H9 (cell line): ENCODE results near the gene BICD2. TPM values are rescaled to one million over a fixed set of nuclear protein-coding genes. Genes with fewer than 3 reads are reported as not detected.
"Not testable (repeated sequence)": the region's sequence is repeated elsewhere in the genome, so short reads cannot be mapped to it uniquely, and the experiment has no call there.

ENCODE experiments used
- DNase-seq: peaks from one replicate; pipeline ENCODE4 v3.0.0-alpha.2; 2017
- H2AFZ ChIP-seq: one replicate; pipeline ENCODE4 v1.6.1; 2013; ENCODE audit warnings: mild to moderate bottlenecking, low read length, control low read depth, moderate library complexity
- H2AK5ac ChIP-seq: 2 replicates; pipeline ENCODE4 v1.6.1; 2013; ENCODE audit warnings: low read length, control low read depth, mixed read lengths; ENCODE audit not compliant: insufficient read length
- H2BK120ac ChIP-seq: one replicate; pipeline ENCODE4 v1.6.1; 2013; ENCODE audit warnings: low read depth, mild to moderate bottlenecking, low read length, control low read depth, inconsistent platforms; ENCODE audit not compliant: poor library complexity, severe bottlenecking
- H2BK12ac ChIP-seq: 2 replicates; pipeline ENCODE4 v1.6.1; 2013; ENCODE audit warnings: low read length, control low read depth, mixed read lengths, low read depth; ENCODE audit not compliant: insufficient read length
- H2BK15ac ChIP-seq: 2 replicates; pipeline ENCODE4 v1.6.1; 2013; ENCODE audit warnings: low read depth, low read length, control low read depth
- H2BK20ac ChIP-seq: one replicate; pipeline ENCODE4 v1.6.1; 2013; ENCODE audit warnings: low read depth, mild to moderate bottlenecking, low read length, control low read depth, inconsistent platforms; ENCODE audit not compliant: poor library complexity, severe bottlenecking
- H2BK5ac ChIP-seq: 2 replicates; pipeline ENCODE4 v1.6.1; 2013; ENCODE audit warnings: low read length, control low read depth, mixed read lengths; ENCODE audit not compliant: insufficient read length
- H3K14ac ChIP-seq: 2 replicates; pipeline ENCODE4 v1.6.1; 2013; ENCODE audit warnings: low read length, control low read depth; ENCODE audit not compliant: insufficient read depth
- H3K18ac ChIP-seq: 2 replicates; pipeline ENCODE4 v1.6.1; 2013; ENCODE audit warnings: low read depth, mild to moderate bottlenecking, mixed read lengths, low read length, control low read depth; ENCODE audit not compliant: insufficient read length
- H3K23ac ChIP-seq: 2 replicates; pipeline ENCODE4 v1.6.1; 2013; ENCODE audit warnings: low read length, control low read depth, mixed read lengths, low read depth; ENCODE audit not compliant: insufficient read length
- H3K23me2 ChIP-seq: 2 replicates; pipeline ENCODE4 v1.6.1; 2013; ENCODE audit warnings: low read depth, mild to moderate bottlenecking, mixed read lengths, low read length, control low read depth; ENCODE audit not compliant: insufficient read length, poor library complexity, severe bottlenecking
- H3K27ac ChIP-seq: 2 replicates; pipeline ENCODE4 v1.5.1; 2013; ENCODE audit warnings: low read length, control low read depth, mixed read lengths, low read depth; ENCODE audit not compliant: insufficient read length
- H3K27me3 ChIP-seq: 2 replicates; pipeline ENCODE4 v1.6.1; 2013; ENCODE audit warnings: low read length, control low read depth, inconsistent platforms; ENCODE audit not compliant: insufficient read depth
- H3K4ac ChIP-seq: 2 replicates; pipeline ENCODE4 v1.6.1; 2013; ENCODE audit warnings: low read depth, mild to moderate bottlenecking, control low read depth, inconsistent platforms, low read length, moderate library complexity
- H3K4me1 ChIP-seq: 2 replicates; pipeline ENCODE4 v1.6.1; 2013; ENCODE audit warnings: low read length, control low read depth, inconsistent platforms; ENCODE audit not compliant: insufficient read depth
- H3K4me2 ChIP-seq: 2 replicates; pipeline ENCODE4 v1.6.1; 2013; ENCODE audit warnings: low read length, control low read depth, mixed read lengths; ENCODE audit not compliant: insufficient read length, insufficient read depth
- H3K56ac ChIP-seq: 2 replicates; pipeline ENCODE4 v1.6.1; 2013; ENCODE audit warnings: low read depth, mild to moderate bottlenecking, mixed read lengths, low read length, control low read depth; ENCODE audit not compliant: insufficient read length
- H3K79me1 ChIP-seq: 2 replicates; pipeline ENCODE4 v1.6.1; 2013; ENCODE audit warnings: low read depth, mild to moderate bottlenecking, moderate library complexity, low read length, control low read depth, inconsistent platforms; ENCODE audit not compliant: insufficient read depth, poor library complexity, severe bottlenecking
- H3K79me2 ChIP-seq: 2 replicates; pipeline ENCODE4 v1.6.1; 2013; ENCODE audit warnings: low read length, control low read depth, inconsistent platforms; ENCODE audit not compliant: insufficient read depth
- H3K9ac ChIP-seq: 2 replicates; pipeline ENCODE4 v1.6.1; 2013; ENCODE audit warnings: low read length, control low read depth, mixed read lengths; ENCODE audit not compliant: insufficient read length; ENCODE audit errors: extremely low read depth
- H3K9me3 ChIP-seq: one replicate; pipeline ENCODE4 v1.6.1; 2013; ENCODE audit warnings: low read depth, low read length, inconsistent platforms; ENCODE audit not compliant: control insufficient read depth
- H3T11ph ChIP-seq: one replicate; pipeline ENCODE4 v1.6.1; 2013; ENCODE audit warnings: mild to moderate bottlenecking, low read length, control low read depth, inconsistent platforms
- H4K20me1 ChIP-seq: one replicate; pipeline ENCODE4 v1.6.1; 2013; ENCODE audit not compliant: control insufficient read depth, insufficient read length, insufficient read depth
- H4K5ac ChIP-seq: 2 replicates; pipeline ENCODE4 v1.6.1; 2013; ENCODE audit warnings: low read depth, mild to moderate bottlenecking, mixed read lengths, low read length, control low read depth; ENCODE audit not compliant: insufficient read length
- H4K8ac ChIP-seq: replicated peaks from 2 replicates; pipeline ENCODE4 v1.6.1; 2013; ENCODE audit warnings: low read length, control low read depth, mixed read lengths, low read depth; ENCODE audit not compliant: insufficient read length
- H4K91ac ChIP-seq: 2 replicates; pipeline ENCODE4 v1.6.1; 2013; ENCODE audit warnings: low read depth, mild to moderate bottlenecking, moderate library complexity, mixed read lengths, low read length, control low read depth; ENCODE audit not compliant: insufficient read length
- H3K27ac Mint-ChIP-seq, 3 experiments: 2 replicates in 2 of 3; 3 replicates in 1 of 3; pipeline ENCODE4 v1.8.0; 2020 to 2021; ENCODE audit warnings: mixed read lengths in 3 of 3, mild to moderate bottlenecking in 1 of 3, moderate library complexity in 1 of 3
- H3K27me3 Mint-ChIP-seq: 2 replicates; pipeline ENCODE4 v1.8.0; 2021; ENCODE audit warnings: low read depth, mild to moderate bottlenecking, moderate library complexity, mixed read lengths
- H3K36me3 Mint-ChIP-seq, 3 experiments: 2 replicates in 2 of 3; 3 replicates in 1 of 3; pipeline ENCODE4 v1.8.0; 2020 to 2021; ENCODE audit warnings: low read depth in 3 of 3, mixed read lengths in 3 of 3; ENCODE audit not compliant: insufficient read depth in 1 of 3
- H3K4me1 Mint-ChIP-seq, 2 experiments: 2 replicates each; pipeline ENCODE4 v1.8.0; 2020; ENCODE audit warnings: mixed read lengths in 2 of 2
- H3K4me3 Mint-ChIP-seq, 2 experiments: 2 replicates in 1 of 2; 3 replicates in 1 of 2; pipeline ENCODE4 v1.8.0; 2020 to 2021; ENCODE audit warnings: mild to moderate bottlenecking in 2 of 2, mixed read lengths in 2 of 2, moderate library complexity in 1 of 2
- H3K9me3 Mint-ChIP-seq, 2 experiments: 2 replicates in 1 of 2; 3 replicates in 1 of 2; pipeline ENCODE4 v1.8.0; 2020; ENCODE audit warnings: mild to moderate bottlenecking in 2 of 2, mixed read lengths in 2 of 2, moderate library complexity in 1 of 2
- CTCF ChIP-seq: fragments of 200-600 bp; sonication (generic); conservative IDR thresholded peaks from 3 replicates; pipeline ENCODE4 v1.8.0; 2021; ENCODE audit warnings: antibody characterized with exemption, mild to moderate bottlenecking
- WGBS: extraction: QIAGEN DNeasy Blood & Tissue Kit; methylation state at CpG from one replicate; pipeline ENCODE4 v1.1.7; 2013; ENCODE audit warnings: missing lambda C conversion rate, low lambda C conversion rate, mixed read lengths; ENCODE audit not compliant: insufficient read length; ENCODE audit errors: extremely low coverage; 5-methylcytosine and 5-hydroxymethylcytosine counted together
- total RNA-seq: library from RNA; stranded (reverse); gene quantifications from 2 replicates; pipeline ENCODE4 v1.2.1, GENCODE V29; 2021

BICD2 gene
- total RNA-seq, 1 experiment from 2014 or later, result 22.3 TPM

- Histone ChIP-seq H4K5ac (no peak overlapping the region), H3K4ac (no peak overlapping the region), H4K20me1 (no peaks in the 10 kb centered on the region), H3K79me1 (no peaks in the 10 kb centered on the region), H2AFZ (no peak overlapping the region), H3K14ac (no peak overlapping the region), H2BK15ac (no peak overlapping the region), H3K4me2 (no peak overlapping the region), H3K79me2 (no peaks in the 10 kb centered on the region), H3K27ac (no peak overlapping the region), H3K9me3 (no peaks in the 10 kb centered on the region), H3K23ac (no peak overlapping the region), H2BK120ac (no peak overlapping the region), H2BK20ac (no peak overlapping the region), H4K8ac (no peak overlapping the region), H3K27me3 (no peaks in the 10 kb centered on the region), H3K23me2 (no peaks in the 10 kb centered on the region), H3T11ph (no peak overlapping the region), H2AK5ac (no peak overlapping the region), H3K56ac (no peak overlapping the region), H4K91ac (no peak overlapping the region), H3K4me1 (no peaks in the 10 kb centered on the region), H2BK5ac (no peak overlapping the region), H2BK12ac (no peak overlapping the region), H3K9ac (no peak overlapping the region), H3K18ac (no peak overlapping the region)
- Mint-ChIP-seq H3K27me3 (peaks cover 23% of the 10 kb centered on the region), H3K27ac (no peak overlapping the region), H3K4me1 (peaks cover 12 to 16% of the 10 kb centered on the region in 2 experiments; a peak in 3 of 4 replicates), H3K36me3 (no peaks in the 10 kb centered on the region), H3K9me3 (no peaks in the 10 kb centered on the region), H3K4me3 (no peak overlapping the region)
- WGBS, result no CpG with 5 or more reads among the region's 11 CpGs
- no peak for DNase-seq
- TF ChIP-seq CTCF, result no peak
These were observed 33.7 kb upstream of the BICD2 start for GRCh38 chr9:92798358-92798757.

- not testable (repeated sequence) for H3K4ac ChIP-seq, H3K4me2 ChIP-seq, H2BK12ac ChIP-seq, H3K4me1 ChIP-seq, H2AFZ ChIP-seq, H3K14ac ChIP-seq, H4K91ac ChIP-seq, H3K56ac ChIP-seq, H4K20me1 ChIP-seq, DNase-seq, H3K18ac ChIP-seq, H3K4me3 Mint-ChIP-seq, H3K9me3 ChIP-seq, H3K23me2 ChIP-seq, H2BK120ac ChIP-seq, H2AK5ac ChIP-seq, H3T11ph ChIP-seq, H3K27ac ChIP-seq, H3K36me3 Mint-ChIP-seq, H2BK20ac ChIP-seq, H3K79me1 ChIP-seq, H4K5ac ChIP-seq, H4K8ac ChIP-seq, H3K9ac ChIP-seq, H3K27me3 ChIP-seq, H3K27ac Mint-ChIP-seq, H3K9me3 Mint-ChIP-seq, H3K79me2 ChIP-seq, H2BK5ac ChIP-seq, H3K23ac ChIP-seq, H2BK15ac ChIP-seq
- no CpG with 5 or more reads among the region's 9 CpGs for WGBS
- Mint-ChIP-seq H3K27me3 (peaks cover 26% of the 10 kb centered on the region), H3K4me1 (peaks cover 12 to 16% of the 10 kb centered on the region in 2 experiments; a peak in 3 of 4 replicates)
These were observed 31.7 kb upstream of the BICD2 start for GRCh38 chr9:92796337-92796804.
